Loucy (cell line): ENCODE results near the gene SLC5A1.

Experiments
- EZH2phosphoT487 ChIP-seq: fragments of 200-600 bp; IDR thresholded peaks from 2 replicates; pipeline ENCODE4 v1.6.1; 2018; ENCODE audit warnings: antibody characterized with exemption, mild to moderate bottlenecking, moderate library complexity, borderline replicate concordance
- TF ChIP-seq, protein P1 (sequence below): fragments of 200-600 bp; sonication (generic); conservative IDR thresholded peaks from 2 replicates; pipeline ENCODE4 v1.5.1; 2014; ENCODE audit warnings: mild to moderate bottlenecking, antibody characterized with exemption, low read length

DNA sequence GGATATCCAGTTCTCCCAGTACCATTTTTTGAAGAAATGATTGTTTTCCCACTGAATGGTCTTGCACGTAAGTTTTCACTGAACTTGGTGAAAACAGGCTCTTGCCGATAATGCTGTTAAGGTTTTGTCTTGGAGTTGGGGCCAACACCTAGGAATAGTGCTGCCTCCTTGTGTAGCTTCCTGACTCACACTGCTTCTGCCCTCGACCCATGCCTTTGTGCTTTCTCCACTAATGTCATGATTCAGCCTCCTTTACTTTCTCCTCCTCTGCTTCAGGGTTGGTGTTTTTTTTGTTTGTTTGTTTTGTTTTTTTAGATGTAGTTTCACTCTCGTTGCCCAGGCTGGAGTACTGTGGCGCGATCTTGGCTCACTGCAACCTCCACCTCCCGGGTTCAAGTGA is 30.2 kb downstream of the SLC5A1 start:
- TF ChIP-seq, protein P1, sequence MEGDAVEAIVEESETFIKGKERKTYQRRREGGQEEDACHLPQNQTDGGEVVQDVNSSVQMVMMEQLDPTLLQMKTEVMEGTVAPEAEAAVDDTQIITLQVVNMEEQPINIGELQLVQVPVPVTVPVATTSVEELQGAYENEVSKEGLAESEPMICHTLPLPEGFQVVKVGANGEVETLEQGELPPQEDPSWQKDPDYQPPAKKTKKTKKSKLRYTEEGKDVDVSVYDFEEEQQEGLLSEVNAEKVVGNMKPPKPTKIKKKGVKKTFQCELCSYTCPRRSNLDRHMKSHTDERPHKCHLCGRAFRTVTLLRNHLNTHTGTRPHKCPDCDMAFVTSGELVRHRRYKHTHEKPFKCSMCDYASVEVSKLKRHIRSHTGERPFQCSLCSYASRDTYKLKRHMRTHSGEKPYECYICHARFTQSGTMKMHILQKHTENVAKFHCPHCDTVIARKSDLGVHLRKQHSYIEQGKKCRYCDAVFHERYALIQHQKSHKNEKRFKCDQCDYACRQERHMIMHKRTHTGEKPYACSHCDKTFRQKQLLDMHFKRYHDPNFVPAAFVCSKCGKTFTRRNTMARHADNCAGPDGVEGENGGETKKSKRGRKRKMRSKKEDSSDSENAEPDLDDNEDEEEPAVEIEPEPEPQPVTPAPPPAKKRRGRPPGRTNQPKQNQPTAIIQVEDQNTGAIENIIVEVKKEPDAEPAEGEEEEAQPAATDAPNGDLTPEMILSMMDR, result no peak
- TF ChIP-seq EZH2phosphoT487, result no peak
